HEK293T (cell line): Measurements from ENCODE around the gene PLAA.
A peak's percentile ranks its signal among the peaks of the same experiment; 100 is the strongest.

Experiments
- CTCF ChIA-PET: fragments of 350-600 bp; formaldehyde crosslinking; extraction: SDS; loops from one replicate; lab custom pipeline; 2021; ENCODE audit warnings: antibody characterized with exemption, inconsistent platforms; lab: Yijun Ruan, JAX
- POLR2A ChIA-PET: fragments of 350-600 bp; formaldehyde crosslinking; extraction: SDS; loops from one replicate; lab custom pipeline; 2020; ENCODE audit warnings: antibody characterized with exemption, inconsistent platforms; lab: Yijun Ruan, JAX
- DNase-seq: peaks from one replicate; pipeline ENCODE4 v3.0.0; 2012; ENCODE audit warnings: mixed read lengths; ENCODE audit errors: extremely low spot score
- ARNT ChIP-seq: fragments of 450-650 bp; IDR thresholded peaks from 2 replicates; pipeline ENCODE4 v1.6.1; 2017; ENCODE audit warnings: mild to moderate bottlenecking
- BHLHE40 ChIP-seq: fragments of 450-650 bp; IDR thresholded peaks from 2 replicates; pipeline ENCODE4 v1.6.1; 2016; ENCODE audit warnings: mild to moderate bottlenecking, moderate library complexity, borderline replicate concordance
- CTBP1 ChIP-seq: fragments of 450-650 bp; IDR thresholded peaks from 2 replicates; pipeline ENCODE4 v1.6.1; 2016; ENCODE audit warnings: borderline replicate concordance
- ELF4 ChIP-seq: fragments of 450-650 bp; IDR thresholded peaks from 2 replicates; pipeline ENCODE4 v1.6.1; 2017; ENCODE audit warnings: antibody characterized with exemption
- FOXA1 ChIP-seq: fragments of 450-650 bp; IDR thresholded peaks from 2 replicates; pipeline ENCODE4 v1.6.1; 2016; ENCODE audit warnings: mild to moderate bottlenecking
- FOXK2 ChIP-seq: fragments of 450-650 bp; IDR thresholded peaks from 2 replicates; pipeline ENCODE4 v1.6.1; 2016; ENCODE audit warnings: mild to moderate bottlenecking
- FOXM1 ChIP-seq: fragments of 450-650 bp; IDR thresholded peaks from 2 replicates; pipeline ENCODE4 v1.6.1; 2017; ENCODE audit warnings: mild to moderate bottlenecking, borderline replicate concordance
- HDGF ChIP-seq: fragments of 450-650 bp; IDR thresholded peaks from 2 replicates; pipeline ENCODE4 v1.6.1; 2017; ENCODE audit warnings: antibody characterized with exemption, borderline replicate concordance
- L3MBTL2 ChIP-seq: fragments of 450-650 bp; conservative IDR thresholded peaks from 2 replicates; pipeline ENCODE4 v1.6.1; 2016; ENCODE audit warnings: mild to moderate bottlenecking
- LEF1 ChIP-seq: fragments of 450-650 bp; IDR thresholded peaks from 2 replicates; pipeline ENCODE4 v1.6.1; 2017; ENCODE audit warnings: mild to moderate bottlenecking, borderline replicate concordance
- NFRKB ChIP-seq: fragments of 450-650 bp; IDR thresholded peaks from 2 replicates; pipeline ENCODE4 v1.6.1; 2016; ENCODE audit warnings: mild to moderate bottlenecking, moderate library complexity
- PKNOX1 ChIP-seq: fragments of 450-650 bp; IDR thresholded peaks from 2 replicates; pipeline ENCODE4 v1.6.1; 2016
- SP1 ChIP-seq: fragments of 450-650 bp; IDR thresholded peaks from 2 replicates; pipeline ENCODE4 v1.6.1; 2017
- SUZ12 ChIP-seq: fragments of 450-650 bp; IDR thresholded peaks from 2 replicates; pipeline ENCODE4 v1.6.1; 2016; ENCODE audit warnings: mild to moderate bottlenecking
- TARDBP ChIP-seq: fragments of 450-650 bp; IDR thresholded peaks from 2 replicates; pipeline ENCODE4 v1.6.1; 2016
- ZNF384 ChIP-seq: fragments of 450-650 bp; IDR thresholded peaks from 2 replicates; pipeline ENCODE4 v1.6.1; 2016

PLAA gene

GRCh38 chr9:26971721-26972120 lies 24.7 kb upstream of the PLAA start:
- ChIA-PET POLR2A (no interaction called here), CTCF (no interaction called here)
- TF ChIP-seq ELF4 (no peak), SUZ12 (no peak), FOXM1 (no peak), SP1 (no peak), NFRKB (no peak)
- DNase-seq, result no peak

DNA sequence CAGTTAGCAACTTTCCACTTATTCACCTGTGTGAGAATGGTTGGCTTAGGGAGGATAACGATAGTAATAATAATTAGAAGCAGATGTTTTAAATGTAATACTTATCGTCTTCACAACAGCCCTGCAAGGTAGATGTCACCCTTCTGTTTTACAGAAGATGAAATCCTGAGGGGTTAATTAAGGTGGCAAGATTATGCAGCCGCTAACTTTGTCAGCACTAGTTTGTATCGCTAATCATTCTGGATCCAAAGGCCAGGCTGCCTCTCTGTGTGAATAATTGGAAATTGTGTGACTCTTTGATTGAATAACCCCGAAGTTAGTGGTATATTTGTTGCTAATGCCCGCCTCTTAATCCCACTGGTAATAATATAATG lies 9.8 kb upstream of the PLAA start:
- DNase-seq, result no peak
- TF ChIP-seq HDGF, result no peak
- ChIA-PET CTCF (no interaction called here), POLR2A (interaction anchor here (2.6 to 4.2 kb wide), 2 partner anchors 9 to 65 kb away, joined by 16 to 28 read pairs; partner anchors contain the start of genes CAAP1 and PLAA)

DNA sequence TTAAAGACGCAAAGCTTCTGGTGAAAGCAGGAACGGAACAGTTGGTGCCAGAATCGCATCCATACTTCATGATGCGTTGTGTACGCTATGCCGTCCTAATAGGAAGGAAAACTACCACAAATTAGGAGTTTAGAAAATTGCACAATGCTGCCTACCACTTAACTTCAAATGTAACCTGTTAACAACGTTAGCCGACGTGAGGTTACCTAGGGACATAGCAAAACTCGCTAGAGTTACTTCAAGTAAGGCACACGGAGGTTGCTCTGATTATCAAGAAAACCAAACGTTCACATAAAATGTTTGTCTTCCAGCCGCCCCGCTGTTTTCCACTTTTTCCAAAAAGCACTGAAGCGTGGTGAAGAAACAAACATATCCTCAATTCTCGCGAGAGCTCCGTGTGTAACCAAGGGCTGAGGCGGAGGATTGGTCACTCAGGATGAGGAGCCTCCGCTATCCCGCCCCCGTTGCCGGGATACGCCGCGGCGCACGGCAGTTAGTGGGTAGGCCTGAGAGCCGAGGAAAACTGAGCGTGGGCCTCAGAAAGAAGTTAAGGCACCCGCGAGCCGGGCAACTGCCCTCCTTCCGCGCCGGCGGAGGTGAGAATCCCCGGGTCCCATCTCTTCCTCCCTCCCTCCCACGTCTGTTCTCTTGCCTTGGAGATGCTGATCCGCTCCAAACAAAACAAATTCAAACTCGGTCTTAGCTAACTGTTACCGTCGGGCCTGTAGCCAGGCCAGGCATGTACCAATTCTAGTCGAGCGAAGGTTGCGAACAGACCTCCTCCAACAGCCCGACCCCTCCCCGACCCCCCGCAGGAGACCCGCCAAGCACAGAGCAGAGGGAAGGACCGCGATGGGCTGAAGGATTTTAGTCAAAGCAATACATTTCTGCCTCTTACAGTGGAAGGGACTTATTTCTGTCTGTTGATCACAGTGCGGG lies 9.1 kb upstream of the PLAA start, which contains the start of gene IFT74:
Gene IFT74 (plus strand): TSS at position 492 of the 939 bp plus-strand sequence. CDS start 5,556 bp downstream, outside the sequence.
- peak; percentile 96 for DNase-seq
- ChIA-PET CTCF (interaction anchor here (0.7 kb wide), 1 partner anchor 745 kb away, joined by 4 read pairs; no protein-coding TSS in a partner anchor), POLR2A (interaction anchor here (0.9 to 4.2 kb wide), 5 partner anchors 9 to 64 kb away, joined by 3 to 28 read pairs (median 7); partner anchors contain the start of genes CAAP1 and PLAA)
- TF ChIP-seq L3MBTL2, result no peak; the same call in 1 of the 2 replicates
- TF ChIP-seq ZNF384, result no peak
- TF ChIP-seq TARDBP, result no peak
- TF ChIP-seq SP1, result no peak
- TF ChIP-seq SUZ12, result no peak
- TF ChIP-seq ARNT, result no peak
- no peak for TF ChIP-seq LEF1
- TF ChIP-seq ELF4, result no peak; the same call in 1 of the 2 replicates
- TF ChIP-seq HDGF, result no peak
- TF ChIP-seq PKNOX1, result no peak
- no peak for TF ChIP-seq NFRKB
- no peak for TF ChIP-seq BHLHE40
- TF ChIP-seq FOXM1, result no peak
- TF ChIP-seq FOXA1, result no peak
- TF ChIP-seq CTBP1, result no peak
- TF ChIP-seq FOXK2, result no peak

DNA sequence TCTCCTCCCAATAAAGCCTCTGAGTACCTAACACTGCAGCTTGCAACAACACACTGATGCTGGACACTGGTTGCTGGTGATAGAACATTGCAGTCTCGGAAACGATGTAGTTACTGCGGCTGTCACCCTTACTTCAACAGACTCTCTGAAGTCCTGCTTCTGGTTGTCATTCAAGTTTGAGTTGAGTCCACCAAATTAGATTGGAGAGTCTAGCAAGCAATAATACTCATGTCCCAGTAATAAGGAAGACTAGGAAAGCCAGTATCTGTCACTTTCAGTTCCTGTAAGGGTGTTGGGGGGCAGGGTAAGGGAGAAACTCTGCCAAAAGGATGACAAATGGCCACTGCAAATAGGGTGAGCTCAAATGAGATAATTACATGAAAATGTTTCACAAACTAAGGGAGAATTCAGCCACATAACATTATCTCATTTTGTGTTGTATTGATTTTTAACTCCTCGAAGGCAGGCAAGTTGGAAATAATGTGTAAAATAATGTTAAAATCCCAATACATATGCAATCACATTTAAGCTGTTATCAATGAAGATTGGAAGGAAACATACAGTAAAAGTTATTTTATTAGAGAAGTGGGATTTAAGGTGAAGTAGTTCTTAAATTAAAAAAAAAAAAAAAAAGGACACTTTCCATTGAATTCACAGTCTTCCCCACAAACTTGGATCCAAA lies 8.3 kb upstream of the PLAA start:
- POLR2A ChIA-PET, result interaction anchor here (0.9 to 4.2 kb wide), 5 partner anchors 8 to 63 kb away, joined by 3 to 28 read pairs (median 7); partner anchors contain the start of genes CAAP1 and PLAA

DNA sequence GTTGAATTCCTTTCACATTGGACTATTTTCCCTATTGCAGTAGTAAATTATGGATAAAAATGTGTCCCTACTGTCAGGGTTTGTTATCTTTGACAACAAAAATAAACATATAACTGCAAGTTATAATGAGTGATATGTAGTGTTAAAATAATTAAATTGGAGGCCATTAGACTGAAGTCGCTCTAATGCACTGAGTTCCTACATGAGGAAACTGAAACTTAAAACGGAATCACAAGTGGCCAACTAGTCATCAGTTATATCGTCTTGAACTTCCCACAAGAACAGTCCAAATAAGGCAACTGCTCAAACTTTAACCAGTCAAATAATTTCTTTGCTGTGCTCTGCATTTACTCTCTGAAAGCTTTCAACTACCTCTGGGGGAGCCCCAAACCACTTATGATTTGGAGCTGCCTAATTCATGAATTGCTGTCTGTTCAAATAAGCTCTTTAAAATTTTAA lies 7.0 kb upstream of the PLAA start:
- DNase-seq, result no peak
- ChIA-PET CTCF (no interaction called here), POLR2A (interaction anchor here (1.0 to 4.2 kb wide), 2 partner anchors 14 to 62 kb away, joined by 3 to 28 read pairs; partner anchors contain the start of gene CAAP1)
- TF ChIP-seq PKNOX1 (peak; percentile 80), ELF4 (no peak), BHLHE40 (no peak), SUZ12 (no peak), TARDBP (no peak)

More for the DNA sequence above, 8.3 kb upstream of the PLAA start:
- DNase-seq, result no peak
- TF ChIP-seq ZNF384 (peak; percentile 50; the same call in 1 of the 2 replicates), PKNOX1 (peak; percentile 66), CTBP1 (no peak)
- CTCF ChIA-PET, result interaction anchor here (0.7 kb wide), 1 partner anchor 746 kb away, joined by 4 read pairs; no protein-coding TSS in a partner anchor

DNA sequence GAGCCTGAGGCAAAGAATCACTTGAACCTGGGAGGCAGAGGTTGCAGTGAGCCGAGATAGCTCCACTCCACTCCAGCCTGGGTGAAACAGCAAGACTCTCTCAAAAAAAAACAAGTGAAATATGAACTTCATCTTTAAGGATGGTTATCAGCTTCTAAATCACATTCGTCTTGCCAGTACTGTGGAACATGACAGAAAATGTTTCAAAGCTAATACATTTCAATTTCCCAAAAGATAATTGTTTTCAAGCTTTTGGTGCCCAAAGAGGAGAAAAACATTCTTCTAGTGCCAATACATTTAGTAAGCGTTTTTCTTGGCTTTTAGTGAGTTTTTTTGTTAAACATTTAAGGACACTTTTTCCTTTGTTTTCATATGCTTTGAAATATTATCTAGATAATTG lies 4.8 kb upstream of the PLAA start:
- ChIA-PET CTCF (no interaction called here), POLR2A (no interaction called here)
- no peak for TF ChIP-seq PKNOX1
- TF ChIP-seq FOXA1, result no peak
- TF ChIP-seq CTBP1, result no peak
- no peak for TF ChIP-seq SUZ12
- TF ChIP-seq TARDBP, result no peak
- TF ChIP-seq BHLHE40, result no peak
- no peak for TF ChIP-seq FOXK2
- no peak for TF ChIP-seq NFRKB
- TF ChIP-seq LEF1, result no peak
- no peak for TF ChIP-seq FOXM1
- TF ChIP-seq ARNT, result no peak
- no peak for TF ChIP-seq HDGF
- DNase-seq, result no peak
